HUES48 (cell line): Measurements from ENCODE around the gene RPS5.
"Not testable (repeated sequence)": the region's sequence is repeated elsewhere in the genome, so short reads cannot be mapped to it uniquely, and the experiment has no call there.

ENCODE experiments used
- H3K27ac ChIP-seq: one replicate; pipeline ENCODE4 v1.7.0; 2013; ENCODE audit warnings: low read depth, low read length, inconsistent platforms
- H3K27me3 ChIP-seq: 2 replicates; pipeline ENCODE4 v1.6.1; 2013; ENCODE audit warnings: mild to moderate bottlenecking, low read length; ENCODE audit not compliant: control insufficient read depth, insufficient read depth
- H3K36me3 ChIP-seq: 2 replicates; pipeline ENCODE4 v1.6.1; 2013; ENCODE audit warnings: low read length; ENCODE audit not compliant: control insufficient read depth, insufficient read depth
- H3K4me1 ChIP-seq: 2 replicates; pipeline ENCODE4 v1.6.1; 2013; ENCODE audit warnings: mild to moderate bottlenecking, low read length; ENCODE audit not compliant: control insufficient read depth, insufficient read depth
- H3K4me3 ChIP-seq: 2 replicates; pipeline ENCODE4 v1.5.1; 2013; ENCODE audit warnings: mild to moderate bottlenecking, low read depth, low read length
- H3K9ac ChIP-seq: 2 replicates; pipeline ENCODE4 v1.6.1; 2013; ENCODE audit warnings: mild to moderate bottlenecking, low read depth, low read length, moderate library complexity
- H3K9me3 ChIP-seq: 2 replicates; pipeline ENCODE4 v1.6.1; 2013; ENCODE audit warnings: low read length; ENCODE audit not compliant: control insufficient read depth, insufficient read depth

The RPS5 gene

DNA sequence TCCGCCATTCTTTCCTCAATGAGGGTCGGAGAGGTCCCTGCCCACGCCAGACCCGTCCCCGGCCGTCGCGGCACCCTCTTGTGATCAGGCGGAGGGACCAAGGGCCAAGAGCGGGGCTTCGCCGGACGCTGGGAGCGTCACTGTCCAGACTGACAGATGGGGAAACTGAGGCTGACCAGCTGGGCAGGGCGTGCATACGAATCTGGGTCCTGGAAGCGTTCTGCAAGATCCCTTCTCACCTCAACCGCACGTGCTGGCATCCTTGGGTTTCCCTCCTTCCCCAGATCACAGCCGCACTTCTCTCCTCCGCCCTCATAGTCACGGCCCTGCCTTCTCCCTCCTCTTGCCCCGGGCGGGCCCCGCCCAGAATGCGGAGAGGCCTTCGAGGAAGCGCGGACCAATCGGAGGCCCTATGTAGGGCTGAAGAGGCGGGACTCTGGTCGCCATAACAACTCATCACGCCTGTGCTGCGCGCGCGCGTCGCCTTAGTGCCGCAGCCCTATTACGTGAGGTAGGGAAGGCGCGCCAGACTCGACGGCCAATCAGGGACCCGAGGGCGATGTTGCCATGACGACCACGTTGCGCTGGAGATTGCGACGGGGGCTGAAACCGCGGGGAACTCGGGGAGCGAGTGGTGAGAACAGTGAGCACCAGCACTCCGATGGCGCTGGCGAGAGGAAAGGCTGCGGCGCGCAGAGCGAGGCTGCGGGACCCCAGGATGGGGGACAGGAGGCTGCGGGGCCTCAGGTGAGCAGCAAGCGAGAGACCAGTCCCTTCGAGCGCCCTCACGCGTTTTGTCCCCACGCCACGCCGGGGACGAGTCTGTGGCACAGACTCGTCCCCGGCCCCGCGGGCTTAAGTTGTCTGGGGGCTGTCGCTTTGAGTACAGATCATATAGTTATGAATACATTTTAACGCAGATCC lies 14.1 kb downstream of the RPS5 start:
- H3K4me1 ChIP-seq: peaks cover 3% of the 10 kb centered on the region; the same call in 1 of the 2 replicates
- peak overlapping the region; percentile 36 for H3K27ac ChIP-seq
- H3K27me3 ChIP-seq: peaks cover 10% of the 10 kb centered on the region
- peak overlapping the region; percentile 60 for H3K4me3 ChIP-seq
- no peaks in the 10 kb centered on the region for H3K36me3 ChIP-seq
- no peak overlapping the region for H3K9ac ChIP-seq
- H3K9me3 ChIP-seq: no peaks in the 10 kb centered on the region

DNA sequence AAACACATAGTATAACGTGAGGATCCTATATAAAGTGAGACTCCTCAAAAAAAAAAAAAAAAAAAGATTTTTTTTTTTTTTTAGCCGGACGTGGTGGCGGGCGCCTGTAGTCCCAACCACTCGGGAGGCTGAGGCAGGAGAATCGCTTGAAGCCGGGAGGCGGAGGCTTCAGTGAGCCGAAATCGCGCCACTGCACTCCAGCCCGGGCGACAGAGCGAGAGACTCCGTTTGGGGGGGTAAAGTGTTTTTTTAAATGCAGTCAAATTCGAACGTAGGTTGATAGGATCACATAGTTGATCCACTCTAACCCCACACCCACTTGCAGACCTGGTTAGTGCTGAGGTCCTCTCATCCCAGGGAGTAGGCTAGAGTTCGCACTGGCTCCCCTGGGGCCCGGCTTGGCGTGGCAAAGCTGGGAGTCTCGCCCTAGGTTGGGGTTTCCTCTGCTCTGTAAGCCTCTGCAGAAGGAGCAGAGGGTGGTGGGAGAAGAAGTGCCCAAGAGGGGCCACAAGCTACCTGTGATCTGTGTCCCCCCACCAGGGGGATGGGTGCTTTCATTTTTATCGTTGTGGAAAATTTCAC lies 14.9 kb downstream of the RPS5 start:
- H3K4me1 ChIP-seq: peaks cover 2% of the 10 kb centered on the region; the same call in 1 of the 2 replicates

DNA sequence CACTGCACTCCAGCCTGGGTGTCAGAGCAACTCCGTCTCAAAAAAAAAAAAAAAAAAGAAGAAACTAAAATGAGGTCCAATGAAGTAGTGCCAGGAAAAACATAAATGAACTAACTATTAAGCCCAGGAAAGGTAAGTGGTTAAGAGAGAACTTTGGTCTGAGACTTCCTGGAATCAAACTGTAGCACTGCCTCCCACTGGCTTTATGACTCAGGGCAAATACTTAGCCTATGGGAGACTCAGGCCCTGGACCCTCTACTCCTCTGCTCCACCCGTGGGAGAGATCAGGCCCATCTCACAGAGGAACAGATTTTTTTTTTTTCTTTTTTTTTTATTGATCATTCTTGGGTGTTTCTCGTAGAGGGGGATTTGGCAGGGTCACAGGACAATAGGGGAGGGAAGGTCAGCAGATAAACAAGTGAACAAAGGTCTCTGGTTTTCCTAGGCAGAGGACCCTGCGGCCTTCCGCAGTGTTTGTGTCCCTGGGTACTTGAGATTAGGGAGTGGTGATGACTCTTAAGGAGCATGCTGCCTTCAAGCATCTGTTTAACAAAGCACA lies 16.9 kb downstream of the RPS5 start:
- not testable (repeated sequence) for H3K27me3 ChIP-seq, H3K27ac ChIP-seq, H3K9ac ChIP-seq, H3K36me3 ChIP-seq, H3K4me1 ChIP-seq, H3K9me3 ChIP-seq, H3K4me3 ChIP-seq

More for the DNA sequence above, 14.9 kb downstream of the RPS5 start:
- Histone ChIP-seq H3K36me3 (no peaks in the 10 kb centered on the region), H3K9ac (no peak overlapping the region), H3K27ac (no peak overlapping the region), H3K4me3 (peak overlapping the region; percentile 60), H3K27me3 (peaks cover 6% of the 10 kb centered on the region), H3K9me3 (no peaks in the 10 kb centered on the region)

DNA sequence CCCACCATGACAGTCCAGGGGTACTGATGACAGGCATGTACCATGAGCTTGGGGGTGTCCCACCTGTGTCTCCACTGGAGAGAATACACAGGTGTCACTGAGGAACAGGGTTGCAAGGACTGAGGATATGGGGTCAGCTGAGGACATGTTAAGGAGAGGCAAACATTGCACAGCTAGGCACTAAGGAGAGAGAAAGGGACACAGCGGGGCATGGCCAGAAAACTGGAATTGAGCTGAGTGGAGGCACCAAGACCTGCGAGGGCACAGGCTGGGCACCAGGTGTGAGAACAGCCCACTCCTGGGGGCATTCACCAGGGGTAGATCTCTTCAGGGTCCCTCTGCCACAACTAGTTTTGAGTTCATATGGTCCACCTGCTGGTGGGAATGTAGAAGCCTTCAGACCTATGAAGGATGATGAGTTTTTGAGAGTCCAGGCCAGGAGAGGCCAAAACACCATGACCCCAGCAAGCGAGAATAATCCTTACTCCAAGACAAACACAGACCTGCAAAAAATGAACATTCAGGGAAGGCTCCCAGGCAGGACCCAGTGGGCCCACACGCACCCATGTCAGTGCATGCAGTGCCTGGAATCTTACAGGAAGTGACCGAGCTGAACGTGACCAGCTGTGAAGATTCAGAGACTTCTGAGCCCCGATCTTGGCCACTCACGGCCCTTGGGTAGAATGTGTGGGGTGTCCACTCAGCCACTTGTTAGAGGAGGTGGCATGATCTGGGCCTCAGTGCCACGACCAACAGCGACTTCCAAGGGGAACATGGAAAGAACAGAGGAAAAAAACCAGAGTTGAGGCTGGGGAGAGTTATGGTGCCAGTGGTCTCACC lies 20.0 kb downstream of the RPS5 start:
- Histone ChIP-seq H3K4me1 (no peaks in the 10 kb centered on the region), H3K4me3 (peak overlapping the region; percentile 93), H3K9me3 (no peaks in the 10 kb centered on the region), H3K27ac (no peak overlapping the region), H3K27me3 (peaks cover 7% of the 10 kb centered on the region; the same call in 1 of the 2 replicates), H3K9ac (no peak overlapping the region), H3K36me3 (no peaks in the 10 kb centered on the region)

DNA sequence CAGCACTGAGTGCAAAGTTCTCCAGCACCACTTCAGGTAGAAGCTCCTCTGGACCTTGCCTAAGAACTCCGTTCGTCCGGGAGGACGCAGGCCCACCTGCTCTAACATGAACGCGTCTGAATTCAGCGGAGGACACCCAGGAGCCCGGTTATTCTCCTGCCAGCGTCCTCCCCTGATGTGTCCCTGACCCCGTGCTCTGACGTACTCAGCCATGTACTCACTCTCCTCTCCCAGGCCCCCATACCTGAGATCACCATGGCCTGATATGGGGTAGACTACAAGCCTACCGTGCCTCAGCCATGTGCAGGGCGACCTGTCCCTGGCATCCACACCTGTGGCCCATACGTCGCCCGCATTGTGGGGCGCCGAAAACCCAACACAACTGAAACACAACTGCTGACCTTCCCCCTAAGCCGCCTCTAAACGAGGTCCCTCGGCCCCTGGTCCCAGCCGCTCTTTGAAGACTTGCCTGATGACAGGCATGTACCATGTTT lies 20.6 kb downstream of the RPS5 start:
- Histone ChIP-seq H3K4me3 (peak overlapping the region; percentile 93), H3K36me3 (no peaks in the 10 kb centered on the region), H3K9ac (peak overlapping the region; percentile 81), H3K27me3 (peaks cover 7% of the 10 kb centered on the region; the same call in 1 of the 2 replicates), H3K27ac (peak overlapping the region; percentile 88), H3K9me3 (no peaks in the 10 kb centered on the region), H3K4me1 (no peaks in the 10 kb centered on the region)

DNA sequence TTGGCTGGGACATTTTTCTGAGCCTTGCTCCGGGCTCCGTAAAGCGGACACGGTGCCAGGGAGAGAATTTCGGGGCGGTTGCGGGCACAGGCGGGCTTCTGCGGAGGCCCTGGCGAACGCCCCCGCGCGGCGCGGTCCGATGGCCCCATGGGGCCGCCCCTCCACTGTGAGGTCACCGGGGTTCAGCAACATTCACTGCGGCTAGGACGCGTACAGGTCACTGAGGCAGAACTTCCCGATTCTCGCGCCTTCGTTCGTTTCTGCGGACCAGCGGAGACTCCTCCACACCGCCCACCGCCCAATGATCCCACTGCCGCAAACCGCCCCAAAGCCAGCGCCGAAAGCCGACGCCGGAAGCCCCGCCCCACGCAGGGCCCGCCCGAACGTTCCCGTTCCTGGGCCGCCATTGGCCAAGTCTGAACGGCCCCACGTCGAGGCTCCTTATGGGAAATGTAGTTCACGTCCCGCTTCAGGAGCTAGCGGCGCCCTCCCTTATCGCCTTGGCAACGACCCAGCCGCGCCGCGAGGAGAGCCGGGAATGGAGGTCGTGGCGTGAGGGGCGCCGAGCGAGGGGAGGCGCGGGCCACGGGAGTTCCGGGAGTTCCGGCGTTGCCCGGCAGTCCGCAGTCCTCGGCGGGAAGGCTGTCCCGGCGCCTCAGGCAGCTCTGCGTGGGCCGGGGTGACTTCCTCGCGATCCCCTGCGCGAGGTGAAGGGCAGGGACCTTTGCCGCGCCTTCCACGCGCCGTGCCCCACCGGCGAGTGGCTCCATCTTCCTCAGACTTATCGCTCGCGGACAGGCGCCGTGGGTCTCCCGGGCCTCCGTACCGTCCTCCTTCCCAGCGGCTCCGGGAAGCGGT lies 21.3 kb downstream of the RPS5 start, which contains the start of gene ZNF584:
Gene ZNF584, plus strand, starts transcription at position 498 of the 858 bp plus-strand sequence. CDS start 499 bp downstream, outside the sequence.
- Histone ChIP-seq H3K9ac (peak within 1 kb of the TSS; percentile 81), H3K27me3 (peaks cover 7% of the 10 kb centered on the region; the same call in 1 of the 2 replicates), H3K4me1 (no peaks in the 10 kb centered on the region), H3K9me3 (no peaks in the 10 kb centered on the region), H3K36me3 (no peaks in the 10 kb centered on the region), H3K27ac (peak within 1 kb of the TSS; percentile 88), H3K4me3 (peak within 1 kb of the TSS; percentile 93)

DNA sequence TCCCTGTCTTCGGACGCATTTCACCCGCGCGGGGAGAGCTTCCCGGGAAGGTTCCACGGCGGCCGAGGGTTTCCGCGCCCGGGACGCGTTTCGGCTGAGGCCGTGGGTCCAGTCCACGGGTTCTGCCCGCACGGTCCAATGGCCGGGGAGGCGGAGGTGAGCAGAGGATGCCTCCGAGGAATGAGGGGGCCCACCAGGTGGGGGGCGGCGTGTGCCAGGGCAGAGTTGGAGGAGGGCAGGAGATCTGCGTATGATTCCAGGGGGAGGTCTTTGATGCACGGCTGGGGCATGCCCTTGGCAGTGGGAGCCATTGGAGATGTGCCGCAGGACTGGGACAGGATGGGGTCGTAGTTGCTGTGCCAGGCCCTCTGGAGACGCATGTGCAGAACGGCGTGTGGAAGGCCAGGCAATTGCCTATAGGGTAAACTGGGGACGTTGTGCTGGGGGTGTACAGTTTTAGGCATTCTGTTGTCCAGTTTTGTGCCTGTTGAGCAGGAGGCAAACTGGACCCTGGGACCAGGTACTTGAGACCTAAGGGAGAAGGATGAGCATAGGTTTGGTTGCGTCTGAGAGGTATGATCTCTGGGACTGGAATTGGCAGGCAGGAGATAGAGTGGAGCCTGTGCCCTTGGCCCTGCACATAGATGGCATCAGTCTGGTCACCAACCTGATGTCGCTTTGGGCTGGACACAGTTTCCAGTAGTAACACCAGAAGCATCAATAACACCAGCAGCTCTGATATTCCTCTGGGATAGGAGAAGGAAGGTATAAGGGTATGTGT lies 22.1 kb downstream of the RPS5 start:
- Histone ChIP-seq H3K36me3 (no peaks in the 10 kb centered on the region), H3K4me1 (no peaks in the 10 kb centered on the region), H3K4me3 (peak overlapping the region; percentile 93), H3K9me3 (no peaks in the 10 kb centered on the region), H3K27ac (no peak overlapping the region), H3K9ac (peak overlapping the region; percentile 46; the same call in 1 of the 2 replicates), H3K27me3 (peaks cover 7% of the 10 kb centered on the region; the same call in 1 of the 2 replicates)

DNA sequence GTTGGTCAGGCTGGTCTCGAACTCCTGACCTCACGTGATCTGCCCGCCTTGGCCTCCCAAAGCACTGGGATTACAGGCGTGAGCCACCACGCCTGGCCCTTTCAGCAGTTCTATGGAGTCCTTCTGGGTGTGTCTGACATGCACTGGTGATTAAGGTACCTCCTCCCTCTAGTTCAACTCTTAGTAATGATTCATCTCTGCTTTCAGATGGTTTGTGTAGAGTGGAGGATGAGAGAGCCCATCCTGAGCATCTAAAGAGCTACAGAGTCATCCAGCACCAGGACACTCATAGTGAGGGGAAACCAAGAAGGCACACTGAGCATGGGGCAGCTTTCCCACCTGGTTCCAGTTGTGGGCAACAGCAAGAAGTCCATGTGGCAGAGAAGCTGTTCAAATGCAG lies 29.5 kb downstream of the RPS5 start:
- Histone ChIP-seq H3K36me3 (peaks cover 14% of the 10 kb centered on the region; the same call in 1 of the 2 replicates), H3K27ac (no peak overlapping the region), H3K9me3 (no peaks in the 10 kb centered on the region), H3K4me1 (no peaks in the 10 kb centered on the region), H3K27me3 (no peaks in the 10 kb centered on the region), H3K9ac (no peak overlapping the region), H3K4me3 (no peak overlapping the region)

DNA sequence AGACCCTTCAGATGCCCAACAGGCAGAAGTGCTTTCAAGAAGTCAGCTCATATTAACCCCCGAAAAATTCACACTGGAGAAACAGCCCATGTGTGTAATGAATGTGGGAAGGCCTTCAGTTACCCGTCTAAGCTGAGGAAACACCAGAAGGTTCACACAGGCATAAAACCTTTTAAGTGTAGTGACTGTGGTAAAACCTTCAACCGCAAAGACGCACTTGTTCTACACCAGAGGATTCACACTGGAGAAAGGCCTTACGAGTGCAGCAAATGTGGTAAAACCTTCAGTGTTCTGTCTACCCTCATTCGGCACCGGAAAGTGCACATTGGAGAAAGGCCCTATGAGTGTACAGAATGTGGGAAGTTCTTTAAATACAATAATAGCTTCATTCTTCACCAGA lies 30.0 kb downstream of the RPS5 start:
- Histone ChIP-seq H3K9me3 (no peaks in the 10 kb centered on the region), H3K4me1 (no peaks in the 10 kb centered on the region), H3K36me3 (peaks cover 14% of the 10 kb centered on the region; the same call in 1 of the 2 replicates), H3K27me3 (no peaks in the 10 kb centered on the region), H3K27ac (no peak overlapping the region), H3K9ac (no peak overlapping the region), H3K4me3 (no peak overlapping the region)
